Activated CD8-positive, alpha-beta memory T cell treated with anti-CD3 and anti-CD28 coated beads for 48 hours (primary cell): ENCODE results near the gene PDAP1.
"Not testable (repeated sequence)": the region's sequence is repeated elsewhere in the genome, so short reads cannot be mapped to it uniquely, and the experiment has no call there.

Experiments used
- DNase-seq, 3 experiments: peaks; one replicate each; pipeline ENCODE4 v3.0.0-alpha.2; 2020; ENCODE audit warnings: low read depth in 2 of 3, low spot score in 2 of 3

The PDAP1 gene

DNA sequence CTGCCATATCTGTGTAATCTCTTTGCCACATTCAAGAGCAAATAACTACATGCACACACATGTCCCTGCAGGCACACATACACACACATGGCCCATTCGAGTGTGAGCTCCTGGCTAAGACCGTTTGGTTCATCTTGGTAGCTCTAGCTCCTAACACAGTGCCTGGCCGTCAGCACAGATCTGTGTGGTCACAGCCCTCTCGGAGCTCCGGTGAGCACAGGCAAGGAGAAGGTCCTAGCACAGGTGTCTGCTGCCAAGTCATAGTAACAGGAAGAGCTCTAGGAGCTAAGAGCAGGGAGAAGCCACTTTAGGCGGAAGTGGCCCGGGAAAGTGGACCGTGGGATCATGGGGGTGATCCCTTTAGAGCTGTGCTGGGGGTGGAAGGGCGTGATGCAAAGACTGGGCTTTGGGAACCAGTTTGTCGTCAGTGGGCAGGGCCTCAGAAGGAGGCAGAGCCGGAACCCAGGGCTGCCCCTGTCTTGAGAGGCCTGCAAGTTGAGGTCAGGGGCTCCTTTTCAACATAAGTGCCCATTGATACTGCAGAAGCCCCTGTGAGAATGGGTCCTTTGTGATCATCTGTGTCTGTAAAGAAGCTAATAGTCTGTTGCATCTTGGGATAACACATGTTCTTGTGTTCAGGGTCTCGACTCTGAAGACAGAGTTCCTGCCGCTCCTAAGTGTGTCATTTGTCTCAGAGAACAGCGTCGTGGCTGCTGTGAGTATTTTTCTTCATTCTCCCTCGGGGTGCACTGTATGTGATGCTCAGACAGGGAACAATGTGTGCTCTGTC, 50.5 kb downstream of the PDAP1 start:
- DNase-seq = no peak

DNA sequence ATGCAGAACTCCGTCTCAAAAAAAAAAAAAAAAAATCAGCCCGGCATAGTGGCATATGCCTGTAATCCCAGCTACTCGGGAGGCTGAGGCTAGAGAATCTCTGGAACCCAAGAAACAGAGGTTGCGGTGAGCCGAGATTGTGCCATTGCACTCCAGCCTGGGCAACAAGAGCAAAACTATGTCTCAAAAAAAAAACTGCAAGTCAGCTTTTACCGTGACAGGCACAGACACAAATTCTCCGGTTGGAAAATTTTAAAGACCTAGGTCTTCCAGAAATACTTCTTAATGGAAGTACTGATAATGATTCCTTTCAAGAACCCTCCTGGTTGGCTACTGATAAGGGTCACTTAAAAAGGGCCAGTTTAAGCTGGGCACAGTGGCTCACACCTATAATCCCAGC, 53.3 kb downstream of the PDAP1 start:
- DNase-seq = no peak

DNA sequence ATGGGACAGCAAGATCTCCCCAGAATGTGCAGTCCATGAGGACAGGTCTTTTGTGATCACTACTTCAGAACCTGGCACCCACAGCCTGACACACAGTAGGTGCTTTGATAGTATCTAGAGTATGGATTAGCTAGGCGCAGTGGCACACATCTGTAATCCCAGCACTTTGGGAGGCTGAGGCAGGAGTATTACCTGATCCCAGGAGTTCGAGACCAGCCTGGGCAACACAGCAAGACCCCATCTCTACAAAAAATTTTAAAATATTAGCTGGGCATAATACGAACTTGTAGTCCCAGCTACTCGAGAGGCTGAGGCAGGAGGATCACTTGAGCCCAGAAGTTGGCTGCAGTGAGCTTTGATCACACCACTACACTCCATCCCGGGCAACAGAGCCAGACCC, 56.1 kb downstream of the PDAP1 start:
- no peak for DNase-seq

DNA sequence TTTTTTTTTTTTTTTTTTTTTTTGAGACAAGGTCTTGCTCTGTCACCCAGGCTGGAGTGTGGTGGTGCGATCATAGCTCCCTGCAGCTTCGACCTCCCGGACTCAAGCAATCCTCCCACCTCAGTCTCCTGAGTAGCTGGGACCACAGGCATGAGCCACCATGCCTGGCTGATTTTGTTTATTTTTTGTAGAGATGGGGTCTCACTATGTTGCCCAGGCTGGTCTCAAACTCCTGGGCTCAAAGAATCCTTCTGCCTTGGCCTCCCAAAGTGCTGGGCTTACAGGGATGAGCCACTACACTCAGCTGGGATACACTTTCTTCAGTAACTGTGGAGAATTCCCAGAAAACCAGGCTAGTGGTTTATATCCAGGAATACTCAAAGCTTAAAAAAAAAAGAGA, 57.8 kb downstream of the PDAP1 start:
- DNase-seq = not testable (repeated sequence)
